CD4-positive, alpha-beta T cell treated with Interleukin-15 for 4 hours (primary cell): ENCODE measurements around the gene GPR153.

Experiments used
- DNase-seq: peaks from one replicate; pipeline ENCODE4 v3.0.0-alpha.2; 2020; ENCODE audit warnings: low spot score

GPR153 gene

DNA sequence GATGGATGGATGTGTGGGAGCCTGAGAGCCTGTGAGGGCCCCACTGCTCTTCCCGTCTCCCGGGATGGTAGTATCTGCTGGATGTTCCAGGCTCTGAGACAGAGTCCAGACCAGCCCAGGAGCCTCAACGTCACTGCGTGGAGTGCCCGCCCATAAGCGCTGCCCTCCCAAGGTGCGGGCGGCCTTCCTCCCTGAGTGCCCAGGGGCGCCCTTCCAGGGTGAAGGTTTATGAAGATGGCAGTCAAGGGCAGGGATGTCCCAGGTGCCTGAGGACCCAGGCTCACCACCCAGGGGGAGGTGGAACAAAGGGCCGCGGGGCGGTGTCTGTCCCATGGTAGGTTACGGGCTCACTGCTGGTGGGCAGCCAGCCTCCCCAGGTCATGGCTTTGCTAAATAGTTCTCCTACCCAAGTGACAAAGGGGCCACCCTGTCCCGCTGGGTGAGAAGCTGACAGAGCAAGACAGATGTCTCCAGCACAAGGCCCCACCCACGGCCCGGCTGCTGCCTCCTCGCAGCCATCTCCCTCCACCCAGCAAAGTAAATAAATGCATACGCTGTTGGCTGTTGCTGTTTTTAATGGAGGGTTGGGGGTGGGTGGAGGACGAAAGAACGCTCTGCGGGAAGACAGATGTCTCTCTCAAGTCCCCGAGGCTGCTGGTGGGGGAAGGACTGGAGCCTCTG, 9.0 kb upstream of the GPR153 start:
- no peak for DNase-seq

DNA sequence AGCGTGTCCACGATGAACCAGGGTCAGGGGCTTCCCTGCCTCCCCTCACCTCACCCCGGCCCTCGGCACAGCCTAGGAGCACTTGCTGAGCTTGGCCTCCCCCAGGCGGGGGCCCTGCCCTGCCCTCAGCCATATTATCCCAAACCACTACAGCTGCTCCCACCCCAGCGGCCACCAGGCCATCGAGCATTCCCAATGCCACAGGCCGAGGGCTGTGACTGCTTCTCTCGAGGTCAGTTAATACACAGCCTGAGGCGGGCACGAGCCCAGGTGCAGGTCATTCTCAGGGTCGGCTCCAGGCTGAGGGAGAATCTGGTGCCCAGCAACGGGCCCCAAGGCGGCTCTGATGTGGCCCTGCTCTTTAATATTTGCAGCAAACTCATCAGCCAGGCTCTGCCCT, 8.4 kb upstream of the GPR153 start:
- no peak for DNase-seq

- DNase-seq, result no peak
Observed at GRCh38 chr1:6268415-6268814, 7.5 kb upstream of the GPR153 start.

- DNase-seq, result no peak
Observed at GRCh38 chr1:6267686-6268322, 6.9 kb upstream of the GPR153 start.

GRCh38 chr1:6266641-6267040, 5.7 kb upstream of the GPR153 start:
- DNase-seq, result no peak

DNA sequence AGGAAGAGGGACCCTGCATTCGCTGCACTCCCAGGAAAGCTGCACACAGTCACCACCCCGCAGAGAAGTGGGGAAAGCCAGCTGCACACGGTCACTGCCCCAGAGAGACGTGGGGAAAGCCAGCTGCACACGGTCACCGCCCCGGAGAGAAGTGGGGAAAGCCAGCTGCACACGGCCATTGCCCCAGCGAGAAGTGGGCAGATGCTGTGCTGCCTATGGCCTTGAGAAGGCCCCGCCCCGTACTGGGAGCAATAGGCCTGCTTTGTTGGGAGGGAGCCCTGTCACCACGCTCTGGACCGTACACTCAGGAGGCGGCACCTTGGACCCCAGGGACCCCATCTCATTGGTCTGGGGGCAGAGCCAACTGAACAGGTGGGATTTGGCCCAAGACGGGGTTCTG, 4.3 kb upstream of the GPR153 start:
- DNase-seq, result no peak

GRCh38 chr1:6263716-6264115, 2.8 kb upstream of the GPR153 start:
- no peak for DNase-seq

GRCh38 chr1:6262555-6263420, 1.9 kb upstream of the GPR153 start:
- DNase-seq, result no peak

- no peak for DNase-seq
Observed at GRCh38 chr1:6261615-6261995, 707 bp upstream of the GPR153 start.

- no peak for DNase-seq
Observed at GRCh38 chr1:6260433-6260934, 414 bp downstream of the GPR153 start.

- peak; percentile 71 for DNase-seq
Observed at GRCh38 chr1:6259491-6260362, 1.2 kb downstream of the GPR153 start.

- no peak for DNase-seq
Observed at GRCh38 chr1:6258675-6259074, 2.2 kb downstream of the GPR153 start.

DNA sequence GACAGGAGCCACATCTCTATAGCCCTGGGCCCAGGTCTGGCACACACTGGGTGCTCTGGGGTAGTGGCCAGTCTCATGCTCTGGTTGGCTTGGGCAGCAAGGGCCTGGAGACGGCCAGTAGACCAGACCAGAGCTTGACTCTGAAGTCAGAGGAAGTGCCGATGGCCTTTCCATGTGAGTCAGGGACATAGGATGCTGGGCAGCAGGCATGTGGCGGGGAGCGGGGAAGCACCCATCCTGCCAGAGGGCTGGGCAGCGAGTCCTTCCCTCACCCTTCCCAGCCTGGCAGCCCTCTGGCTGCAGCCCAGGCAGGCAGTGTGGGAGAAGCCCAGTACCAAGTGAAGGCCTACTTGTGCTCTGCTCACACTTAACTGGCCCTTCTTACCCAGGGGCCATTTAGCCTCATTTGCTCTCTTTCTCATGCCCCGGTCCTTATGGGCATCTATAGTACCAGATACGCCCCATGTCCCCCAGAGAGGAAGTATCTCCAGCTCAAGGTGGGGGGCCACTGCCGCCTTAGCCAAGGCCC, 3.3 kb downstream of the GPR153 start:
- DNase-seq, result no peak

GRCh38 chr1:6256645-6257044, 4.3 kb downstream of the GPR153 start:
- no peak for DNase-seq

- DNase-seq, result no peak
Observed at GRCh38 chr1:6254691-6255090, 6.2 kb downstream of the GPR153 start.

DNA sequence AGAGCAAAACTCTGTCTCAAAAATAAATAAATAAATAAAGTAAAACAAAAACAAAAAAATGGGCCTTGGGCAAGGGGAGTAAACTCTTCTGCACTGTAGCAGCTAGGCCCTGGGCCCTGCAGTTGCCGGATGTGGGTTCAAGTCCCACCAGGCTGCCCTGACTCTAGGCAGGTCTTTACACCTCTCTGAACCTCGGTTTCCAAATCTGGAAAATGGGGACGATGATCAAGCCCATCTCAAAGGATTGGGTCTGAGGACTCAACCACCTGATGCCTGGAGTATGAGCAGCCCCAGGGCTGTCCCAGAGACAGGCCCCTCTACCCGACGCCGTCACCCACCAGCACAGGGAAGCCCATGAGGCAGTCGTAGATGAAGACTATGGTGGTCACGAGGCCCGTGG, 7.5 kb downstream of the GPR153 start:
- DNase-seq, result no peak

- no peak for DNase-seq
Observed at GRCh38 chr1:6252374-6252710, 8.6 kb downstream of the GPR153 start.

DNA sequence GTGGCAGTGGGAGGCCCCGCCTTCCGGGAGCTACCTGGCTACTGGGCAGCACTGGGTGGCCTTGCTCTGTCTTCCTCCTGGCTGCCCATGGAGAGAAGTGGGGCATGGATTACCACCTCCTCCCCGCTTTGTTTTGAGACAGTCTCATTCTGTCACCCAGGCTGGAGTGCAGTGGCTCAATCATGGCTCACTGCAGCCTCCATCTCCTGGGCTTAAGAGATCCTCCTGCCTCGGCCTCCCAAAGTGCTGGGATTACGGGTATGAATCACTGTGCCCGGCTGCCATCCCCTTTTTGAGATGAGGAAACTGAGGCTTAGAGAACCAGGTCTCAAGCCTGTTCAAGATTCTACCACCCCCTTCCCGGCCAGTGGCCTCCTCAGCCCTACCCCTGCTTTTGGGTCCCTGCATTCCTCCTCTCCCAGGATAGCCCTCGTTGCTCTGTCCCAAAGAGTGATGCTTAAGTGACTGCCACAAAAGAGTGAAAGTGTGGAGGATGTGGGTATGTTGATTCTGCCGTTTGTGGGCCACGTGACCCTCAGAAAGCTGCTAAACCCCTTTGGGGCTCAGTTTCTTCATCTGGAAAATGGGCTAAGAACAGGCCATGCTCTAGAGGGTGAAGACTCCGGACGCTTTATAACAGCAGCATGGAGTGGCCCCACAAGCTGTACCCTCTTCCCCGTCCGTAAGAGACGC, 9.1 kb downstream of the GPR153 start:
- DNase-seq, result no peak

DNA sequence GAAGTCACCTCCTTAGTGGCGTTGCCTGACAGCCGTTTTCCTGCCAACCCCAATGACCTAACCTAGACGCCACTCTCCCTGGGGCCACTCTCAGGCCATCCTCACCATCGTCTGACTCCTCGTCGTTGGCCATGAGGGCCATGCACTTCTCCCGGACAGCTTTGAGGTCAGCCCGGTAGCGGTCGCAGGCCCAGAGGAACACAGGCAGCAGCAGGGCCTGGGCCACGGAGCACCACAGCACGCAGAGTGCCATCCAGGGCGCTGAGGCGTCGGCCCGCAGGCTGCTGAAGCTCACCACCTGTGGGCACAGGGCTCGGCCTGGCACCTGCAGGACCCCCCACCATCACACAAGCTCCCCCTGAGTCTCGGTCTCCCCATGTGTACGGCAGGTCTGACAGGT, 9.7 kb downstream of the GPR153 start:
- DNase-seq, result no peak

DNA sequence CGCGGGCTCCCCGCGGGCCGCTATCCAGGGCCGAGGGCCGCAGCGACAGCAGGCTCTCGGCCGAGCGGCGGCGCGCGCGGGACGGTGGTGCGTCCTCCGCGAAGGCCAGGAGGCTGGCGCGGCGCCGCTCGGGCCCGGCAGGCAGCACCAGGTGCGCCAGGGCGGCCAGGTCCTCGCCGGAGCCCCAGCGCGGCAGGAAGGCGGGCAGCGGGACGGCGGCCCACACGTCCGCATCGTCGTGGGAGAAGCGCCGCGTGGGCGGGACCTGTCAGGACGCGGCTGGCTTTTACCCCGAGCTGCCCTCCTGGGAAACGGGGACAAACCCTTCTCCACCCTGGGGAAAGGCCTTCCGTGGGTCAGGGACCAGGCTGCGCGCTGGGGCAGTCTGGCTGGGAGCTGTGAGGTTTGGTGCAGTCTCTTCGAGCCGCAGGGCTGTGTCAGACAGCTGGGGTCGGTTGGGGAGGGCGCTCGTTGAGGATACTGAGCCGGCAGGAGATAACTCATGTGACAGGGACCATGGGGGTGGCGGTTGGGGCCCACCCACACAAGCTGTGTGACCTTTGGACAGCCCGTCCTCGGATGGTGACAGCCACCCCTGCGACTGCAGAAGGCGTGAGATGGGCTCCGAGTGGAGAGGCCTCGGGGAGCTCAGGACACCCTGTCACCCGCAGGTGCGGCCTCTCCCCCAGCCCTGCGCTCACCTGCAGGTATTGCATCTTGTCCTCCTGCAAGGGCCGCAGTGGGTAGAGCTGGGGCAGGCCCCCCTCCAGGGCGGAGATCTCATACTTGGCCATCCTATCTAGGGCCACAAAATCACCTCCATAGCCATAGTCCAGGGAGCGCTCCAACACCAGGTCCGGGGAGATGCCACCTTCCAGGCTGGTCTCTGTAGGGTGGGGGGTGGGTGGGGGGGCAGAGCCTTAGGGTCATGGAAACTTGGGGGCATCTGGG, 10.9 kb downstream of the GPR153 start:
- no peak for DNase-seq
